ENCODE results near the gene GAS7. TPM values are rescaled to one million over a fixed set of nuclear protein-coding genes. Genes with fewer than 3 reads are reported as not detected.

The GAS7 gene
- total and polyA plus RNA-seq, 10 of the 15 experiments (the other 5 are each of a cell fraction or from before 2014, with no cell fraction given) = 2.3 to 53.4 (median 24.0) TPM

- TF ChIP-seq, protein P1, sequence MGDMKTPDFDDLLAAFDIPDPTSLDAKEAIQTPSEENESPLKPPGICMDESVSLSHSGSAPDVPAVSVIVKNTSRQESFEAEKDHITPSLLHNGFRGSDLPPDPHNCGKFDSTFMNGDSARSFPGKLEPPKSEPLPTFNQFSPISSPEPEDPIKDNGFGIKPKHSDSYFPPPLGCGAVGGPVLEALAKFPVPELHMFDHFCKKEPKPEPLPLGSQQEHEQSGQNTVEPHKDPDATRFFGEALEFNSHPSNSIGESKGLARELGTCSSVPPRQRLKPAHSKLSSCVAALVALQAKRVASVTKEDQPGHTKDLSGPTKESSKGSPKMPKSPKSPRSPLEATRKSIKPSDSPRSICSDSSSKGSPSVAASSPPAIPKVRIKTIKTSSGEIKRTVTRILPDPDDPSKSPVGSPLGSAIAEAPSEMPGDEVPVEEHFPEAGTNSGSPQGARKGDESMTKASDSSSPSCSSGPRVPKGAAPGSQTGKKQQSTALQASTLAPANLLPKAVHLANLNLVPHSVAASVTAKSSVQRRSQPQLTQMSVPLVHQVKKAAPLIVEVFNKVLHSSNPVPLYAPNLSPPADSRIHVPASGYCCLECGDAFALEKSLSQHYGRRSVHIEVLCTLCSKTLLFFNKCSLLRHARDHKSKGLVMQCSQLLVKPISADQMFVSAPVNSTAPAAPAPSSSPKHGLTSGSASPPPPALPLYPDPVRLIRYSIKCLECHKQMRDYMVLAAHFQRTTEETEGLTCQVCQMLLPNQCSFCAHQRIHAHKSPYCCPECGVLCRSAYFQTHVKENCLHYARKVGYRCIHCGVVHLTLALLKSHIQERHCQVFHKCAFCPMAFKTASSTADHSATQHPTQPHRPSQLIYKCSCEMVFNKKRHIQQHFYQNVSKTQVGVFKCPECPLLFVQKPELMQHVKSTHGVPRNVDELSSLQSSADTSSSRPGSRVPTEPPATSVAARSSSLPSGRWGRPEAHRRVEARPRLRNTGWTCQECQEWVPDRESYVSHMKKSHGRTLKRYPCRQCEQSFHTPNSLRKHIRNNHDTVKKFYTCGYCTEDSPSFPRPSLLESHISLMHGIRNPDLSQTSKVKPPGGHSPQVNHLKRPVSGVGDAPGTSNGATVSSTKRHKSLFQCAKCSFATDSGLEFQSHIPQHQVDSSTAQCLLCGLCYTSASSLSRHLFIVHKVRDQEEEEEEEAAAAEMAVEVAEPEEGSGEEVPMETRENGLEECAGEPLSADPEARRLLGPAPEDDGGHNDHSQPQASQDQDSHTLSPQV (IDR thresholded peaks at IDR 0.05) = no peak
- TF ChIP-seq CREB1 (IDR thresholded peaks at IDR 0.05; ENCODE audit: low read depth) (no peak), SP1 (IDR thresholded peaks at IDR 0.05; ENCODE audit: low read depth, low read length) (no peak)
These were observed 25.6 kb downstream of the GAS7 start (continued) for GRCh38 chr17:10172778-10173177.

DNA sequence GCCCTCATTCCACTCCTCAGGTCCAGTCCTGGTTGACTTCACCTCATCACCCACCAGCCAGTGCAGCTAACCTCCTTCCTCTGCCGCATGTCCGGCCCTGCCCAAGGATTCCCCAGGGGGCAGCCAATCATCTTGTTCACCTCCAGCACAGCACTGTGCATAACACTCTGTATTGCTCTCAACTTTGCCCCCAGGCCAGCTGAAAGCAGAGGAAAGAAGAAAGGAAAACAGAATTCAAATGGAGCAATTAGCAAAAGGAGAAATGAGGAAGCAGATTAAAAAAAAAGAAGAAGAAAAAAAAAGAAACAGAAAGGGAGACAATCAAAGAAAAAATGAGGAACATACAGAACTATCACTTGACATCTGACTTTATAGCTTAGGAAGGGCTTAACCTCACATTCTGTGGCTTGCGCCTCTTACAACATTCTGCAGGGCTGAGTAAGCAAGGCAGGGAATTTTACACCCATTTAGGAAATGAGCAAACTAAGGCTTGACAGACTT lies 26.1 kb downstream of the GAS7 start:
- H3K9ac ChIP-seq (ENCODE audit: control insufficient read depth, insufficient read depth, low read length) = no peak overlapping the region
- DNase-seq (ENCODE audit: low read depth, low spot score) = no peak
- H3K4me1 ChIP-seq (ENCODE audit: control insufficient read depth, insufficient read depth, low read length) = peaks cover 17% of the 10 kb centered on the region
- no peaks in the 10 kb centered on the region; the same call in 2 of the 3 replicates for H3K9me3 ChIP-seq (replicated peaks; ENCODE audit: control insufficient read depth, insufficient read depth, low read length)
- H3K27me3 ChIP-seq (replicated peaks in 1 of 2; ENCODE audit: control insufficient read depth in 2 of 2, insufficient read depth in 2 of 2, low read length in 1 of 2) = no peaks in the 10 kb centered on the region; a peak in 2 of 4 replicates
- H3K4me3 ChIP-seq = no peak overlapping the region
- H3K4me2 ChIP-seq (ENCODE audit: control insufficient read depth, insufficient read depth) = peak overlapping the region; percentile 46
- no peak overlapping the region for H3K27ac ChIP-seq (ENCODE audit: control insufficient read depth, insufficient read depth)
- intact Hi-C loops (cut with micrococcal nuclease; ENCODE audit: unreplicated experiment) (no loop called here), in situ Hi-C loops (cut with MboI) (no loop called here)
- no peaks in the 10 kb centered on the region for H3K79me2 ChIP-seq (ENCODE audit: control insufficient read depth, insufficient read depth, low read length)
- no TSS peak for BruUV-seq (replicated peaks)
- FAIRE-seq = no peak
- no peaks in the 10 kb centered on the region for H4K20me1 ChIP-seq (ENCODE audit: control insufficient read depth, insufficient read depth)
- POLR2A ChIA-PET = no interaction called here
- TF ChIP-seq RBBP5 (conservative IDR thresholded peaks at IDR 0.05) (no peak), WRNIP1 (IDR thresholded peaks at IDR 0.05; ENCODE audit: borderline replicate concordance, low read depth, low read length) (no peak), SIN3A (IDR thresholded peaks at IDR 0.05; ENCODE audit: low read depth, low read length) (no peak)
- TF ChIP-seq, protein P2, sequence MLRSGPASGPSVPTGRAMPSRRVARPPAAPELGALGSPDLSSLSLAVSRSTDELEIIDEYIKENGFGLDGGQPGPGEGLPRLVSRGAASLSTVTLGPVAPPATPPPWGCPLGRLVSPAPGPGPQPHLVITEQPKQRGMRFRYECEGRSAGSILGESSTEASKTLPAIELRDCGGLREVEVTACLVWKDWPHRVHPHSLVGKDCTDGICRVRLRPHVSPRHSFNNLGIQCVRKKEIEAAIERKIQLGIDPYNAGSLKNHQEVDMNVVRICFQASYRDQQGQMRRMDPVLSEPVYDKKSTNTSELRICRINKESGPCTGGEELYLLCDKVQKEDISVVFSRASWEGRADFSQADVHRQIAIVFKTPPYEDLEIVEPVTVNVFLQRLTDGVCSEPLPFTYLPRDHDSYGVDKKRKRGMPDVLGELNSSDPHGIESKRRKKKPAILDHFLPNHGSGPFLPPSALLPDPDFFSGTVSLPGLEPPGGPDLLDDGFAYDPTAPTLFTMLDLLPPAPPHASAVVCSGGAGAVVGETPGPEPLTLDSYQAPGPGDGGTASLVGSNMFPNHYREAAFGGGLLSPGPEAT (IDR thresholded peaks at IDR 0.05; ENCODE audit: low read depth) = no peak
- TF ChIP-seq, protein P3, sequence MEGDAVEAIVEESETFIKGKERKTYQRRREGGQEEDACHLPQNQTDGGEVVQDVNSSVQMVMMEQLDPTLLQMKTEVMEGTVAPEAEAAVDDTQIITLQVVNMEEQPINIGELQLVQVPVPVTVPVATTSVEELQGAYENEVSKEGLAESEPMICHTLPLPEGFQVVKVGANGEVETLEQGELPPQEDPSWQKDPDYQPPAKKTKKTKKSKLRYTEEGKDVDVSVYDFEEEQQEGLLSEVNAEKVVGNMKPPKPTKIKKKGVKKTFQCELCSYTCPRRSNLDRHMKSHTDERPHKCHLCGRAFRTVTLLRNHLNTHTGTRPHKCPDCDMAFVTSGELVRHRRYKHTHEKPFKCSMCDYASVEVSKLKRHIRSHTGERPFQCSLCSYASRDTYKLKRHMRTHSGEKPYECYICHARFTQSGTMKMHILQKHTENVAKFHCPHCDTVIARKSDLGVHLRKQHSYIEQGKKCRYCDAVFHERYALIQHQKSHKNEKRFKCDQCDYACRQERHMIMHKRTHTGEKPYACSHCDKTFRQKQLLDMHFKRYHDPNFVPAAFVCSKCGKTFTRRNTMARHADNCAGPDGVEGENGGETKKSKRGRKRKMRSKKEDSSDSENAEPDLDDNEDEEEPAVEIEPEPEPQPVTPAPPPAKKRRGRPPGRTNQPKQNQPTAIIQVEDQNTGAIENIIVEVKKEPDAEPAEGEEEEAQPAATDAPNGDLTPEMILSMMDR (IDR thresholded peaks at IDR 0.05 in 2 of 3, conservative IDR thresholded peaks at IDR 0.05 in 1 of 3; ENCODE audit: control insufficient read depth in 2 of 3, extremely low read depth in 1 of 3, insufficient read depth in 1 of 3, low read depth in 3 of 3, low read length in 3 of 3) = no peak
- SMC1A ChIA-PET (ENCODE audit: uncharacterized antibody, unreplicated experiment) = no interaction called here
- no peak overlapping the region; the same call in 1 of the 2 replicates for H2AFZ ChIP-seq (ENCODE audit: control insufficient read depth, low read depth, low read length)
- WGBS (ENCODE audit: insufficient coverage, insufficient replicate concordance, low lambda C conversion rate, missing lambda C conversion rate) = 29% methylated on average over 3 of the region's 3 CpGs
- CTCF ChIA-PET = no interaction called here
- ATAC-seq = peak; percentile 92
- H3K36me3 ChIP-seq (ENCODE audit: control insufficient read depth in 2 of 2, insufficient read depth in 2 of 2, low read length in 1 of 2) = no peaks in the 10 kb centered on the region
- RAD21 ChIA-PET (ENCODE audit: unreplicated experiment) = interaction anchor here (1.1 kb wide), 1 partner anchor 248 kb away, joined by 3 read pairs; no protein-coding TSS in a partner anchor
